HG03457 (cell line): Measurements from ENCODE around the gene PWWP2B.

Source experiments
- ATAC-seq: cut with Tn5 transposase; IDR thresholded peaks from one replicate; pipeline ENCODE4 v1.9.1; 2021; ENCODE audit warnings: moderate number of reproducible peaks; ENCODE audit not compliant: unreplicated experiment

PWWP2B gene

DNA sequence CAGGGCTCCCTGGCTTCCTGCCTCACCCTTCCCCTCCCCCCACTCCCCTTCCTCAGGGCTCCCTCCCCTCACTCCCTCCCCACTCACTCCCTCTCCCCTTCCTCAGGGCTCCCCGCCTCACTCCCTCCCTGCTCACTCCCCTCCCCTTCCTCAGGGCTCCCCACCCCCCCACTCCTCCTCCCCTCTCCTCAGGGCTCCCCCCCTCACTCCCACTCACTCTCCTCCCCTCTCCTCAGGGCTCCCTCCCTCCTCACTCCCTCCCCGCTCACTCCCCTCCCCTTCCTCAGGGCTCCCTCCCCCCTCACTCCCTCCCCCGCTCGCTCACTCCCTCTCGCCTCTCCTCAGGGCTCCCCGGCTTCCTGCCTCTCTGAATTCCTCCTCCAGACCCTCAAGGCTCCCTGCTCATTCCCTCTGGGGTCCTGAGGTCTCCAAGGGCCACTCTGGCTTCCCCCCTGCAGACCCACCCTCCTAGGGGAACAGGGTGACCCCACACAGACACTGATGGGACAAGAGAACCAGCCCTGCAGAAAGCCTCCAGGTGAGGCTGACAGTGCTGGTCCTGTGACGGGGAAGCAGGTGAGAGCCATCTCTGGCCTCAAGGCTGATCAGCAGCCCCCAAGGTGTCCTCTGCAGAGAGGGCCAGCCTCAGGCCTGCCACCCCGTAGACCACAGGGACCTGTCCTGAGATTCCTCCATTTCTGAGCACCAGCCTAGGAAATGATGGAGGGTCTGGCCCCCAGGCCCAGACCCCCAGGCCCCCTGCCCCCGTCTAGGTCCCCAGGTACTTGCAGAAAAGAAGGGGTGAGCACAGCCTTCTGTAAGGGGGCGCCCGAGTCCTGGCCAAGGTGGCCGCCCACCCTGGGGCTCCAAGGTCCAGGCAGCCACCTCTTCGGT lies 47.2 kb downstream of the PWWP2B start:
- ATAC-seq, result no peak

DNA sequence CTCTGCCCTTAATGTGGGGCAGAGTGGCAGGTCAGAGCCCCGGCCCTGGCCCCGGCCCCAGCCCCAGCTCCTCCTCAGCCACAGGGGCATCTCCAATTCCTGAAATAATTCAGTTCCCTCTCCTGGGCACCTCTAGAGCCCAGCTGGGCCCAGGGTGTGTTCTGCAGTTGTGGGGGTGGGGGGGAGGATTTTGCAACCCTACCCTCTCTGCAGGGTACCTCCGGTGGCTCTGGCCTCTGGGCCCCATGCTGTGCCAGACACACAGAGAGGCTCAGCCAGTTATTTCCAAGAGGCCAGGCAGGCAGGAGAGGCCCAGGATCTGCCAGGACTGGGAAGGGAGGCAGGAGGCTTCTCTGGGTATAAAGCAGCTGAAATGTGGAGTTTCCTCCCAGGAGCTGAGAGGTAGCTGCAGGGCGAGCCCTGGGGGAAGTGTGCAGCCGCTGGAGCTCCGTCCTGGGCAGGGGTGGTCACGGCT lies 47.9 kb downstream of the PWWP2B start:
- ATAC-seq, result no peak

DNA sequence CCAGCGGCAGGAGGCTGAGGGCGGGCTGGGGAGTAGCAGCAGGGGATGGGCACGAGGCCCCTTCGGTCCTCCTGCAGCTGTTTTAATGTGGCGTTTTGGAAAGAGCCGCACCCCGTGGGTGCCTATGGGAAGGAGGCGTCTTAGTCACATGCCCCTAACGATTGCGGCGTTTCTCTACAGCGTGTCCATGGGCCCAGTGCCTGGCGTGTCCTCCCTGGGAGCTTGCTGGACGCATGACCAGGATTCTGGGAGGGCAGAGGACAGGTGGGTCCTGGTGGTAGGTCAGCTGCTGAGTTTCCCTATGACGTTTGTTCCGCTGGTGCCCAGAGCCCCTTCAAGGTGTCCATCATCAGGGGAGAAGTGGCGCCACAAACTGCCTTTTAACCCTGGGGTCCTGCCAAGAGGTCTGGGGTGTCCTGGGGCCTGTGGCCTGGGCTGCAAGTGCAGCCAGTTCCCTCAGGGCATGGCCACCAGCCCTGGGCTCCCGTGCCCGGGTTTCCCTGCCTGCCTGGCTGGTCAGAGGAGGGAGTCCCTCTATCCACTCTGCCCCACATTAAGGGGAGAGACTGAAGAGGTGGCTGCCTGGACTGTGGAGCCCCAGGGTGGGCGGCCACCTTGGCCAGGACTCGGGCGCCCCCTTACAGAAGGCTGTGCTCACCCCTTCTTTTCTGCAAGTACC lies 48.7 kb downstream of the PWWP2B start:
- ATAC-seq, result no peak

DNA sequence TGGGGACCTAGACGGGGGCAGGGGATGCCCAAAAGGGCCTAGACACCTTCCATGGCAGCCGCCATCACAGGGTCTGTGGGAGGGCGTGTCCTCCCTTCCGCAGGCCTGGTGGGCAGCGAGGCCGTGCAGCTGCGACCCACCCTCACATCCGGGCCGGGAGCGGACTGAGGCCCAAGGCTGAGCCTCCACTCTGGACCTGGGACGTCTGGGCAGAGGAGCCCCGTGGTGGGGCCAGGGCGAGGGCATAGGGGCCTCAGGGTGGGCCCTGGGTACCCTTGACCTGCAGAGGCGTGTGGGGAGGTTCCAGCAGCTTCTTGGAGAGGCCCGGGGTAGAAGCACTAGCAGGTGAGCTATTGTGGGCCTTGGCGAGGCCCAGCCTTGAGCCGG lies 49.2 kb downstream of the PWWP2B start:
- no peak for ATAC-seq

DNA sequence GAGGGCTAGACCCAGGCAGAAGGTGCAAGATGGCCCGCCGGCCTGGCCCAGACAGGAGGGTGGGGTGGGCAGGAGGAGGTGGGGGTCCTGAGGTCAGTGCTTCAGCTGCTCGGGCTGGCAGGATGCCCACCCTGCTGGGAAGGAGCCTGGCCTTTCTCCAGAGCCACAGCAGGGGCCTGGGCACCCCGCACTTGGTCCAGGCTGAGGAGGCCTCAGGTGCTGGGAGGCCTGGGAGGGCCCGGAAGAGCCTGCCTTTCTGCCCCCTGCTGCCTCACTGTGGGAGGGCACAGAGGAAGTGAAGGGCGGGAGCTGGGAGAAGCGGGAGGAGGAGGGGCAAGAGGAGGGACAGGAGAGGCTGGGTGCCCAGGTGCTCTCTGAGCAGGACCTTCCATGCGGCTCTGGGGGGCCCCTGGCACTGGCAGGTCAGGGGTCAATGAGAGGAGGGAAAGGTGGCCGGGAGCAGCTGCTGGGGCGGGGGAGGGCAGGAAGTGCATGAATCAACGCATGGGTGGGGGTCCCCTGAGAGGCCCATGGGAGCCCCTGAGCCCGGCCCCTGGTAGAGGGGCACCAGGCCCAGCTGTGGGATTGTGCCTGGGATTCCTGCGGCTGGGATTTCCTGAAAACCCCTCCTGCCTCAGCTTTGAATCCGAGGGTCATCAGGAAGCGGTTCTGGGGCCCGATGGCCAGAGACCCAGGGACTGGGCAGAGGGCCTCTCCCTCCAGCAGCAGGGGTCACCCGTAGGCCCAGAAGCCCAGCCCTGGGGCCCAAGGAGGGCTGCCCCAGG lies 49.9 kb downstream of the PWWP2B start:
- ATAC-seq, result peak; percentile 46

DNA sequence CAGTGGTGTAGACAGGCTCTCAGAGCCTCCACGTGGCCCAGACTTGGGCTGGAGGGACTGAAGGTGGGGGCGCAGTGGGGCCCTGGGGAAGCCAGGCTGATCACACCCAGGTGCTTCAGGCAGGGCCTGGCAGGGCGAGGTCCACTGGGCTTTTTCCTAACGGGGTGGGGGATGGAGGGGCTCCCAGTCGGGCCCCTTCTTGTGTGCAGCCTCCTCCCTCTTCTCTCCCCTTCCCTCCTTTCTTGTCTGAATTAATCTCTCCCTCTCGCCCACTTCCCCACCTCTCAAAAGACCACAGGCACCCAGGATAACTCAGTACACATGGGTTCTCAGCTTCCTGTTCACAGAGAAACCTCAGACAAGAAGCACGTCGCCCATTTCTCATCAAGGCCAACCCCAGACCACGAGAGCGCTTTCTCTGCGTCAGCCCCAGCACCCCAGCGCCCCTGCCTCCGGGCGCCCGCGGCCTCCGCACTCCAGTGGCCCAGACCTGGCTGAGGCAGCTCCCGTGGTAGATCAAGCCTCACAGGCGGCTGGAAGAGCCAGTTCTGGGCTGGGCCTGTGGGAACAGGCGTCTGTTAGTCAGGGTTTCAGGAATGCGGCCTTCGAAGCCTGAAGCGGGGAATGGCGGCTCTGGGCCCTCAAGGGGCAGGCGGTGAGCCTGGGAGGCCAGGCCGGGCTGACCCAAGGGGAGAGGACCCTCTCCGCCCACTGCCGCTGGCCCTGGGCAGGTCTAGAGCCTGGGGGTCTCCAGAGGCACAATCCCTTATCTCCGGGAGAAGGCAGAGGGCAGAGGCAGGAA lies 50.6 kb downstream of the PWWP2B start:
- no peak for ATAC-seq

DNA sequence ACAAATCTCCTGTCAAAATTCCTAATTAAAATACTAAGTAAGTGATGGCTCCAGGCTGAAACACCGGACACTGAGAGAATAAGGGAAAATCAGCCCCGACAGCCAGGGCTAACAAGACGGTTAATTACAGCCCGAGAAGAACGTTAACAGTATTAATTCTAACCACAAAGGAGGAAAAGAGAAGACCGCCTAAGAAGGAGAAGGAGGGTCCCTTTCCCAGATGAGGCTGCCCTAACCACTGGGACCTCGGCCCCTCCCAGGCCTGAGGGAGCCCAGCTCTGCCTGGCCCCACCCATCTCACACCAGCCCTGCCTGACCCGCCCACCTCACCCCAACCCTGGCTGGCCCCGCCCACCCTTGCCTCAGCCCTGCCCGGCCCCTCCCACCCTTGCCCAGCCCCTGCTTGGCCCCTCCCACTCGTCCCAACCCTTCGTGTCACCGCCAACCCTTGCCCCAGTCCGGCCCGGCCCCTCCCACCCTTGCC lies 51.3 kb downstream of the PWWP2B start:
- ATAC-seq, result no peak

DNA sequence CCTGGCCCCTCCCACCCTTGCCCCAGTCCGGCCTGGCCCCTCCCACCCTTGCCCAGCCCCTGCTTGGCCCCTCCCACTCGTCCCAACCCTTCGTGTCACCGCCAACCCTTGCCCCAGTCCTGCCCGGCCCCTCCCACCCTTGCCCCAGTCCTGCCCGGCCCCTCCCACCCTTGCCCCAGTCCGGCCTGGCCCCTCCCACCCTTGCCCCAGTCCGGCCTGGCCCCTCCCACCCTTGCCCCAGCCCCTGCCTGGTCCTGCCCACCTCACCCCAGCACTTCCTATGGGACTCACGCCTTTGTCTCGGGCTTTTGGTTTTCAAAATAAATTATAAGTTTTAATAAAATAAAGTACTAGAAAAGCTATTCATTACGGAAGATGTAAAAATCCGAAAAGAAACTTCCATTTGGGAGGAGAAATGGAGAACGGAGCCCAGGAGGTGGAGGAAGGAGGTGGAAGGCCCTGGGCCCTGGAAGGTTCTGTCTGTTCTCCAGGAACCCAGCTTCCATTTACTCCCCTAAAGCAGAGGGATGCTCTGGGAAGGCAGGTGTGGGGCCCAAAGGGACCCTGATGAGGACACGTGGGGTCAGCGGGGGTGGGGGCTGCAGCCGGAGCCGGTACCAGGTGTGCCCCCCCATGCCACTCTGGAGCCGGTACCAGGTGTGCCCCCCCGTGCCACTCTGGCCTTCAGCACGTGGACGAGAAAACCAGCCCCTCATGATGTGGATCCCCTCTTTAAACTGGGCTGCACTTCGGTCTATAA lies 52.2 kb downstream of the PWWP2B start:
- no peak for ATAC-seq

DNA sequence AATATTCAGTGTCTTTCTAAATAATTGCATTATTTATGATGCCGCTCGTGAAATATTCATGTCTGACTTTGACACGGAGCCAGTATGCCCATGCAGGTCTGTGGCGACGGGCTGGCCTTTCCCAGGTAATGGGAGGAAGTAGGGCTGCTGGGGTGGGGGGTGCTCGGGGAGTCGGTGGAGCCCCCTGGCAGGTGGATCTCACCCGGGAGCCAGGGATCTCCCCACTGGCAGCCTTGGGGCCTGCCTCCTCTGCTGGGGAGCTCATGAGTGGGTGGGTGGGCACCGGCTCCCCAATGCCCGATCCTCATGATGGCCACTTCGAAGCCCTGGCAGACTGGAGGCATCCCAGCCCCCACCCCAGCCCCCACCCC lies 52.8 kb downstream of the PWWP2B start:
- ATAC-seq, result no peak

DNA sequence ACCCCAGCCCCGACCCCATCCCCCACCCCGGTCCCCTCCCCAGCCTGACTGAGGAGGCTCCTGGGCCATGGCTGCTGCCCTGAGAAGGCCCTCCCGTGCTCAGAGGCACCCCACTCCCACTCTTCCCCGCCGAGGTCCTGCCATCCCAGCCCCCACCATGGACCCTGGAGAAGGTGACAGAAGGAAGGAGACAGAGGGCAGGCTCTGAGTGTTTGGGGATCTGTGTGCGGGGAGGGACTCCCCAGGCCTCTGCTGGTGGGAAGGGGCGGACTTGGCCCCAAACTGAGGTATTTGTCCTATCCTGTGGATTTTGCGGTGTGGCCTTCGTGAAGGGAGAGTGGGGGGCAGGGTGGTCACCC lies 53.4 kb downstream of the PWWP2B start:
- no peak for ATAC-seq

DNA sequence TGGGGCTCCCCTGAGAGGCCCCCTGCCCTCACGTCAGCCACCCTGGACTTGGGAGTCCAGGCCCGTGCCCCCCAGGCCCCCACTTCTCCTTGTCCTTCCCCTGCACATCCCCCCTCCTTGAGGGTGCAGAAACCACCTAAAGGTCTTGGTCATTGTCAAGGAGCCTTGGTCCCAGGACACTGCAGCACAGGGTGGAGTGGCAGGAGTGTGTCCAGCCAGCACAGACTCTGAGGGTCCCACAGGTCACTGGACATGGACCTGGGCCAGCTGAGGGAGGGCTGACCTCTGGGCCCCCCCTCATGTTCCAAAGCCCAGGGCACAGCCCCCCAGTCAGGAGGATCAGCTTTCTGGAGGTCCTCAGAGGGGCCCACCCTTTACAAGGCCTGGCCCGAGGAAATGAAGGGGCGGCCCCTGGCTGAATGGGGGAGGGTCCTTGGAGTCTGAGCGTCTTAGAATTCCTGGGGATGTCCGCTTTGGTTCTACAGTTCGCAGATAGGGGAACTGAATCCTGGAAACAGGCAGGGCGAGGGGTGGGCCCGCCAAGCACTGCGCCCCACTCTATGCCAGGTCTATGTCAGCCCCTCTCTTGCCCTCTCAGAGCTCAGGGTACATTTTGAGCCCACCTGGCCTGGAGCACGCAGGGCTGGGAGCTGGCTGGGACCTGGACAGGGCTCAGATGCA lies 54.0 kb downstream of the PWWP2B start:
- ATAC-seq, result no peak

DNA sequence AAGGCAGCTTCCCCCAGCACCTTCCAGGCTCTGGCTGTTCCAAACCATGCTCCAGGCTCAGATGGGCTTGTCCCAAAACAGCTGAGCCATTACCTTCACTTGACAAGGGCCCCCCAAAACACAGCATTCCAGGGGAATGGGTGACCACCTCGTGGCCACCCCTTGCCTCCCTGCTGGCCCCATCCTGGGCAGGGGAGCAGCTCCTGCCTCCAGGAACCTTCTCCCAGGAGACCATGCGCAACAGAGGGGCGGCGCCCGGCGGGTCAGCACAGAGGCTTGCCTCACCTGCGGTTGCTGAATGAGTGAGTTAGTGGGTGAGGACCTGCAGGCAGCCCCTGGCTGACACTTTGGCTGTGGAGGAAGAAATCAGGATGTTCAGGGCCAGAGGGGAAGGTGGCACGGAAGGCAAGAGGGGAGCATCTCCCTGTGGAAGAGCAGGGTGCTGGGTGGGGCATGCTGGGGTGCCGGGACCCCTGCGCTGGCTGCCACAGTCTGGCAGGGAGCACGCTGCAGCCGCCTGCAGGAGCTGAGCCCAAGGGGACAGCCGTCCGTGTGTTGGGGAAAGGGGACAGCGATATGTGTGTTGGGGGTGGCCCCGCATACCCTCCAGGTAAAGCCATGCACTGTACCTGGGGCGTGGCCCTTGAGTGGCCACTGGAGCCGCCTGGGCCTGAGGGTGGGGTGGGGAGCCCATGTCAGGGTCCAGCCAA lies 54.7 kb downstream of the PWWP2B start:
- no peak for ATAC-seq

DNA sequence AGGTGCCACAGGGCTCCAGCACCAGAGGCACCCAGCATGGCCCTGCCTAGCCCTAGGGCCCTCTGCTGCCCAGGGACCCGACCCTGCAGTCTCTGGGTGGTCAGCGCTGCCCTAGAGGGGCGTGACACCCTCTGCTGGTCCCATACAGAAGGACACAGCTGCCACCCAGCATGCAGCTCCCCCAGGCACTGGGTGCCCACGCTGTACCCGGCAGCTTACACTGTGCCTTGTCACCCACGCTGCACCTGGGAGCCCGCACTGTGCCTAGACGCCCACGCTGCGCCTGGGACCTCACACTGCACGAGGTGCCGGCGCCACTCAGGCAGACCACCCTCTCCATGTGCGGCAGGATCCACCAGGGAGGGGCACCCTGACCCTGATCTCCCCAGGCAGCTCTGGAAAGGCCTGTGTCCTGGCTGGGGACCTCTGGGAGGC lies 55.2 kb downstream of the PWWP2B start:
- no peak for ATAC-seq

DNA sequence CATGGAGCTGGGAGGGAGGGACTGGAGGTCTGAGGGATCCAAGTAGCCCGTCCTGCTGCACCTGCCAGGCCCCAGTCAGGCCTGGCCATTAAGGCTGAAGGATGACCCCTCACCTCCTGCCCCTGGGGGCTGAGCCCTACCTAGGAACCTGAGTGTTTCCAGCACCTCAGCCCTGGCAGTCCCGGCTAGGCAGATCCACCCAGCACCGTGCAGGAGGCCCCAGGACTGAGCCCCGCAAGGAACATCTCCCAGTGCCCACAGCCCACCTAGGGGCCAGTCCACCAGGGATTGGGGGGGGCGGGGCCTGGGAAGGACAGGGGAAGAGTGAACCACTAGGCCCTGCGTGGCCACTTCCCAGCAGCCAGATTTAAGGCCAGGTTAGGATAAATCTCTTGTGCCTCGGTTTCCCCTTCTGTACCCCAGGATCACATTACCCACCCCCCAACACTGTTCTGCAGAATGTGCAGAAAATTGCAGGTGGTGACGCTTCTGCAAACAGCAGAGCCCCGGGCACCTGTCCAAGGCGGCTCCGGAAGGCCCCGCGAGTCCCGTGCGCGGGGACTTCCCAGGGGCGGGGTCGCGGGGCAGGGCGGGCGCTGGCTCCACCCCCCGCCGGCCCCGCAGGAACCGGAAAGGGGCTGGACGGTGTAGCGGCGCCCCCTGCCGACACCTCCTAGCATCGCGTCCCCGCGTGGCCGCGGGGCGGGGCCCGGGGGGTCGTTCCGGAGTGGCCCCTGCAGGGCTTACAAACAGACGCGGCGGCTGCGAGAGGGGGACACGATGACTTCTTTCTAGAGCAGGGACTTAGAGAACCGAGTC lies 55.9 kb downstream of the PWWP2B start:
- ATAC-seq, result peak; percentile 84

DNA sequence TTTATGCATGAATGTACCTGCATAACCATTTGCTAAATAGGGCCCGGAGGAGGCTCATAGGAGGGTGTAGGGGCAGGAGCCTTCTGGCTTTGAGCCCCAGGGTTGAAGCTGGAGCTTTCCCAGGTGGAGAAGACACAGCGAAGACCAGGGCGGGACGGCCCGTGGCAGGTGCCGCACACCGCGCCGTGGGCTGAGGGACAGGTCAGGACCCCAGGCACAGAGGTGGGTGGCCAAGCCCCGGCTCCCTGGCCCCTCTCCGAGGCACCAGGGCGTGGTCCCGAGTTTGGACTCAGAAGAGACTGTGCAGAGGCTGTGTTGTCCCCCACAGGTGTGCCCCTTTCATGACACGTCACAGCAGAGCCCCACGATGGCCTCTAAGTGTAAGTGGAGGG lies 56.5 kb downstream of the PWWP2B start:
- peak; percentile 1 for ATAC-seq

DNA sequence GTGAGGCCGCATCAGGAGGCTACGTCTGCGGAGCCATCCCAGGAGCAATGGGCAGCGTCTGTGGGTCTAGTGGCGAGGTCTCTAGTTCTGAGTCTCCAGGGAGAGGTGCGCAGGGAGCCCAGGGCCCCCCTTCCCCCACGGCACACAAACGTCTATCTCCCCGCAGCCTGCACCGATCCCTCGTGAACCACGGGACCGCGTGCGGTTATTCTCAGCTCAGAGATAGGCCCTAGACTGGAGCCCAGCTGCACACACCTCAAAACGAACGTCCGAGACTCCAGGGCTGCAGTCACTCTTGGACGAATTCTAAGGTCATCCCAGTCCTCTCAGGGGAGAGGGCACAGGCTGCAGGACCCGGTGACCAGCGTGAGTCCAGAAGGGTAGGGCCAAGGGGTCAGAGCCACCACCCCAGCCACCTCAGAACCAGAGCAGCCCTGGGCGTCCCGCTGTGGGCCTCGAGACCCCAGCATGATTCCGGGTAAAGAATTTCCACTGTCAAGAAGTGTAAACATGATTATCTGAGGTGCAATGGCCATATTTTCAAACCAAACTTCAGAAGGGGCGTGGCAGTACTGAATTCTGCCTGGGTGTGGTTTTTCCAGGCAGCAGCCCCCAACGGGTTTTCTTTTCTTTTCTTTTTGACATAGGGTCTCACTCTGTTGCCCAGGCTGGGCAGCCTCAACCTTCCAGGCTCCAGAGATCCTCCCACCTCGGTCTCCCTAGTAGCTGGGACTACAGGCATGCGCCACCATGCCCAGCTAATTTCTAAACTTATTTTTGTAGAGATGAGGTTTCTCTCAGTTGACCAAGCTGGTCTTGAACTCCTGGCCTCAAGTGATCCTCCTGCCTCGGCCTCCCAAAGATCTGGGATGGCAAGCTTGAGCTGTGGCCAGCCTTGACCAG lies 57.5 kb downstream of the PWWP2B start:
- no peak for ATAC-seq

DNA sequence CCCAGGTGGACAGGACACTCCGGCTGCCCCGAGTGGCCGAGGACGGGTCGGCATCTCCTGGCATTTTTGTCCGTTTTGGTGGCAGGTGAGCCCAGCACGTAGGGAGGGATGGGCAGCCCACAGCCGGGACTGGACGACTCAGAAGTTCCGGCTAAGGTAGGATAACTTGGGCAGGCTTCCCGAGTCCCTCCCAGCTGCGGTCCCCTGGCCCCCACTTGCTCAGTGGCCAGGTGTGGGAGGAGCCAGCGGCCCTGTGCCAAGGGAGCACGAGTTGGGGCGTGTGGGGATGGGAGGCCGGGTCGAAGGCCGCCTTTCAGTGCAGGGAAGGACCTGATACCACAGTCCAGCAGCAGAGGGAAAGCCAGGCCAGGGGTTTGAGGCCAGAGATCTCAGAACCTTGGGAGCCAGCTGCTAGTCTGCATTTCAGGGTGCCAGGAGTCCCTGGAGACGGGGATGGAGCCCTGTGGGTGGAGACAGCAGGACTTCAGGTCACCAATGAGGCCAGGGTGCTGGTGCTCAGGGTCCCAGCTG lies 58.5 kb downstream of the PWWP2B start:
- ATAC-seq, result no peak
